GM21381 (cell line): ENCODE measurements around the gene FOXD4.
"Not testable (repeated sequence)": the region's sequence is repeated elsewhere in the genome, so short reads cannot be mapped to it uniquely, and the experiment has no call there.

Experiments used
- ATAC-seq: cut with Tn5 transposase; IDR thresholded peaks from one replicate; pipeline ENCODE4 v1.9.1; 2021; ENCODE audit warnings: mild to moderate bottlenecking, moderate library complexity; ENCODE audit not compliant: unreplicated experiment

FOXD4 gene

GRCh38 chr9:117995-118467 lies at the start of gene FOXD4:
Gene FOXD4, minus strand, starts transcription at chr9:118417. Its CDS starts 298 bp downstream, at chr9:118119.
- ATAC-seq: not testable (repeated sequence)

GRCh38 chr9:159871-160270 lies 41.7 kb upstream of the FOXD4 start:
- not testable (repeated sequence) for ATAC-seq

GRCh38 chr9:151173-151572 lies 33.0 kb upstream of the FOXD4 start:
- not testable (repeated sequence) for ATAC-seq

- not testable (repeated sequence) for ATAC-seq
Measured at GRCh38 chr9:139880-140279, 21.7 kb upstream of the FOXD4 start.

GRCh38 chr9:117144-117994 lies 848 bp downstream of the FOXD4 start:
- ATAC-seq: not testable (repeated sequence)

GRCh38 chr9:116239-117077 lies 1.8 kb downstream of the FOXD4 start:
- not testable (repeated sequence) for ATAC-seq

GRCh38 chr9:115118-115451 lies 3.1 kb downstream of the FOXD4 start:
- not testable (repeated sequence) for ATAC-seq

- ATAC-seq: peak; percentile 26
Measured at GRCh38 chr9:114267-115117, 3.7 kb downstream of the FOXD4 start.

- ATAC-seq: peak; percentile 63
Measured at GRCh38 chr9:113468-114266, 4.5 kb downstream of the FOXD4 start.

GRCh38 chr9:112589-113467 lies 5.4 kb downstream of the FOXD4 start:
- not testable (repeated sequence) for ATAC-seq

- not testable (repeated sequence) for ATAC-seq
Measured at GRCh38 chr9:110672-111071, 7.5 kb downstream of the FOXD4 start.

GRCh38 chr9:109540-109939 lies 8.7 kb downstream of the FOXD4 start:
- ATAC-seq: not testable (repeated sequence)

- ATAC-seq: not testable (repeated sequence)
Measured at GRCh38 chr9:108742-109495, 9.3 kb downstream of the FOXD4 start.

- not testable (repeated sequence) for ATAC-seq
Measured at GRCh38 chr9:105991-106390, 12.2 kb downstream of the FOXD4 start.

- not testable (repeated sequence) for ATAC-seq
Measured at GRCh38 chr9:100430-100829, 17.8 kb downstream of the FOXD4 start.

GRCh38 chr9:99867-100266 lies 18.4 kb downstream of the FOXD4 start:
- not testable (repeated sequence) for ATAC-seq

GRCh38 chr9:98775-99174 lies 19.4 kb downstream of the FOXD4 start:
- ATAC-seq: not testable (repeated sequence)

GRCh38 chr9:94992-95391 lies 23.2 kb downstream of the FOXD4 start:
- not testable (repeated sequence) for ATAC-seq
